ENCODE measurements around the gene OR1I1. TPM values are rescaled to one million over a fixed set of nuclear protein-coding genes. Genes with fewer than 3 reads are reported as not detected.

OR1I1 gene
- total RNA-seq, 1 donor from 2014 or later, result not detected

- no peak for DNase-seq (ENCODE audit: low spot score in 2 of 2, unreplicated experiment in 2 of 2)
- Mint-ChIP-seq H3K4me1 (no peaks in the 10 kb centered on the region), H3K4me3 (no peak overlapping the region), H3K36me3 (peaks cover 40% of the 10 kb centered on the region), H3K9me3 (no peaks in the 10 kb centered on the region), H3K27me3 (ENCODE audit: low read depth) (no peaks in the 10 kb centered on the region), H3K27ac (no peak overlapping the region)
- no peak for TF ChIP-seq CTCF (IDR thresholded peaks at IDR 0.05; ENCODE audit: unreplicated experiment)
These were observed 34.8 kb downstream of the OR1I1 start for GRCh38 chr19:15116856-15117255.

GRCh38 chr19:15118248-15118647, 36.2 kb downstream of the OR1I1 start:
- peaks cover 37% of the 10 kb centered on the region for H3K36me3 Mint-ChIP-seq
- TF ChIP-seq CTCF (IDR thresholded peaks at IDR 0.05; ENCODE audit: unreplicated experiment), result no peak
- DNase-seq (ENCODE audit: low spot score in 2 of 2, unreplicated experiment in 2 of 2), result no peak
- H3K27ac Mint-ChIP-seq, result no peak overlapping the region
- no peak overlapping the region for H3K4me3 Mint-ChIP-seq
- H3K27me3 Mint-ChIP-seq (ENCODE audit: low read depth), result no peaks in the 10 kb centered on the region
- no peaks in the 10 kb centered on the region for H3K4me1 Mint-ChIP-seq
- no peaks in the 10 kb centered on the region for H3K9me3 Mint-ChIP-seq

GRCh38 chr19:15118789-15119494, 36.9 kb downstream of the OR1I1 start:
- H3K36me3 Mint-ChIP-seq, result peaks cover 37% of the 10 kb centered on the region
- H3K4me1 Mint-ChIP-seq, result peaks cover under 1% of the 10 kb centered on the region
- H3K4me3 Mint-ChIP-seq, result no peak overlapping the region

GRCh38 chr19:15120135-15121026, 38.4 kb downstream of the OR1I1 start:
- Mint-ChIP-seq H3K4me3 (no peak overlapping the region), H3K9me3 (no peaks in the 10 kb centered on the region), H3K4me1 (peaks cover 13% of the 10 kb centered on the region), H3K36me3 (peaks cover 37% of the 10 kb centered on the region), H3K27ac (no peak overlapping the region), H3K27me3 (ENCODE audit: low read depth) (no peaks in the 10 kb centered on the region)
- TF ChIP-seq CTCF (IDR thresholded peaks at IDR 0.05; ENCODE audit: unreplicated experiment), result no peak
- no peak for DNase-seq (ENCODE audit: low spot score in 2 of 2, unreplicated experiment in 2 of 2)

More at GRCh38 chr19:15118789-15119494, 36.9 kb downstream of the OR1I1 start:
- no peaks in the 10 kb centered on the region for H3K9me3 Mint-ChIP-seq
- H3K27me3 Mint-ChIP-seq (ENCODE audit: low read depth), result no peaks in the 10 kb centered on the region
- no peak for DNase-seq (ENCODE audit: low spot score in 2 of 2, unreplicated experiment in 2 of 2)
- no peak for TF ChIP-seq CTCF (IDR thresholded peaks at IDR 0.05; ENCODE audit: unreplicated experiment)
- no peak overlapping the region for H3K27ac Mint-ChIP-seq

GRCh38 chr19:15122331-15123030, 40.5 kb downstream of the OR1I1 start:
- no peaks in the 10 kb centered on the region for H3K9me3 Mint-ChIP-seq
- H3K27ac Mint-ChIP-seq, result no peak overlapping the region
- DNase-seq (ENCODE audit: low spot score in 2 of 2, unreplicated experiment in 2 of 2), result no peak
- H3K4me3 Mint-ChIP-seq, result no peak overlapping the region
- TF ChIP-seq CTCF (IDR thresholded peaks at IDR 0.05; ENCODE audit: unreplicated experiment), result no peak
- H3K27me3 Mint-ChIP-seq (ENCODE audit: low read depth), result no peaks in the 10 kb centered on the region
- peaks cover 37% of the 10 kb centered on the region for H3K36me3 Mint-ChIP-seq
- peaks cover 25% of the 10 kb centered on the region for H3K4me1 Mint-ChIP-seq
